ENCODE data around the gene CAPN5. TPM values are rescaled to one million over a fixed set of nuclear protein-coding genes. Genes with fewer than 3 reads are reported as not detected.
A peak's percentile ranks its signal among the peaks of the same experiment; 100 is the strongest.

The CAPN5 gene
- polyA plus RNA-seq, 2 donors = 26.6 to 27.8 TPM

GRCh38 chr11:77074626-77075221 is 8.0 kb downstream of the CAPN5 start:
- Histone ChIP-seq H3K4me3 (ENCODE audit: low read depth in 1 of 2, low read length in 2 of 2) (no peak overlapping the region), H3K27ac (ENCODE audit: low read depth in 2 of 2, low read length in 1 of 2) (peak overlapping the region; percentile 93 to 94), H3K4me1 (ENCODE audit: control insufficient read depth in 2 of 2, insufficient read depth in 2 of 2, low read length in 1 of 2) (peaks cover 8 to 34% of the 10 kb centered on the region in 2 donors), H3K36me3 (ENCODE audit: control insufficient read depth in 2 of 2, insufficient read depth in 2 of 2, low read length in 1 of 2) (no peaks in the 10 kb centered on the region), H3K9me3 (ENCODE audit: control insufficient read depth in 2 of 2, insufficient read depth in 1 of 2, low read depth in 1 of 2, low read length in 1 of 2) (no peaks in the 10 kb centered on the region), H3K27me3 (ENCODE audit: control insufficient read depth in 1 of 2, insufficient read depth in 2 of 2, low read length in 2 of 2) (no peaks in the 10 kb centered on the region)
- 79 to 86% methylated on average over 13 to 15 of the region's 15 CpGs for WGBS, 2 donors

GRCh38 chr11:77075425-77075905 is 8.7 kb downstream of the CAPN5 start:
- peaks cover 8 to 34% of the 10 kb centered on the region in 2 donors for H3K4me1 ChIP-seq (ENCODE audit: control insufficient read depth in 2 of 2, insufficient read depth in 2 of 2, low read length in 1 of 2)
- no peaks in the 10 kb centered on the region for H3K27me3 ChIP-seq (ENCODE audit: control insufficient read depth in 1 of 2, insufficient read depth in 2 of 2, low read length in 2 of 2)
- 81% methylated on average over 5 of the region's 5 CpGs for WGBS, 2 donors
- no peak overlapping the region for H3K4me3 ChIP-seq (ENCODE audit: low read depth in 1 of 2, low read length in 2 of 2)
- no peaks in the 10 kb centered on the region for H3K36me3 ChIP-seq (ENCODE audit: control insufficient read depth in 2 of 2, insufficient read depth in 2 of 2, low read length in 1 of 2)
- H3K27ac ChIP-seq (ENCODE audit: low read depth in 2 of 2, low read length in 1 of 2) = peak overlapping the region; percentile 23 to 93
- H3K9me3 ChIP-seq (ENCODE audit: control insufficient read depth in 2 of 2, insufficient read depth in 1 of 2, low read depth in 1 of 2, low read length in 1 of 2) = no peaks in the 10 kb centered on the region

- Histone ChIP-seq H3K27ac (ENCODE audit: low read depth in 2 of 2, low read length in 1 of 2) (no peak overlapping the region), H3K4me3 (ENCODE audit: low read depth in 1 of 2, low read length in 2 of 2) (no peak overlapping the region), H3K36me3 (ENCODE audit: control insufficient read depth in 2 of 2, insufficient read depth in 2 of 2, low read length in 1 of 2) (no peaks in the 10 kb centered on the region), H3K27me3 (ENCODE audit: control insufficient read depth in 1 of 2, insufficient read depth in 2 of 2, low read length in 2 of 2) (no peaks in the 10 kb centered on the region), H3K9me3 (ENCODE audit: control insufficient read depth in 2 of 2, insufficient read depth in 1 of 2, low read depth in 1 of 2, low read length in 1 of 2) (no peaks in the 10 kb centered on the region), H3K4me1 (ENCODE audit: control insufficient read depth in 2 of 2, insufficient read depth in 2 of 2, low read length in 1 of 2) (peaks cover 9 to 19% of the 10 kb centered on the region in 2 donors)
- 96 to 97% methylated on average over 2 of the region's 2 CpGs for WGBS, 2 donors
These were observed 12.9 kb downstream of the CAPN5 start for GRCh38 chr11:77079666-77080065.

GRCh38 chr11:77080643-77081210 is 14.0 kb downstream of the CAPN5 start:
- no peak overlapping the region for H3K27ac ChIP-seq (ENCODE audit: low read depth in 2 of 2, low read length in 1 of 2)
- no peaks in the 10 kb centered on the region for H3K36me3 ChIP-seq (ENCODE audit: control insufficient read depth in 2 of 2, insufficient read depth in 2 of 2, low read length in 1 of 2)
- no peak overlapping the region for H3K4me3 ChIP-seq (ENCODE audit: low read depth in 1 of 2, low read length in 2 of 2)
- H3K4me1 ChIP-seq (ENCODE audit: control insufficient read depth in 2 of 2, insufficient read depth in 2 of 2, low read length in 1 of 2) = peaks cover 9 to 11% of the 10 kb centered on the region in 2 donors
- H3K9me3 ChIP-seq (ENCODE audit: control insufficient read depth in 2 of 2, insufficient read depth in 1 of 2, low read depth in 1 of 2, low read length in 1 of 2) = no peaks in the 10 kb centered on the region
- no peaks in the 10 kb centered on the region for H3K27me3 ChIP-seq (ENCODE audit: control insufficient read depth in 1 of 2, insufficient read depth in 2 of 2, low read length in 2 of 2)
- WGBS, 2 donors = 92 to 100% methylated on average over 2 of the region's 2 CpGs

GRCh38 chr11:77081381-77081851 is 14.6 kb downstream of the CAPN5 start:
- Histone ChIP-seq H3K4me1 (ENCODE audit: control insufficient read depth in 2 of 2, insufficient read depth in 2 of 2, low read length in 1 of 2) (peaks cover 9 to 11% of the 10 kb centered on the region in 2 donors), H3K27ac (ENCODE audit: low read depth in 2 of 2, low read length in 1 of 2) (no peak overlapping the region)
- WGBS, 2 donors = 88 to 92% methylated on average over 9 of the region's 9 CpGs

GRCh38 chr11:77081976-77082836 is 15.4 kb downstream of the CAPN5 start:
- peaks cover 14 to 18% of the 10 kb centered on the region in 2 donors for H3K4me1 ChIP-seq (ENCODE audit: control insufficient read depth in 2 of 2, insufficient read depth in 2 of 2, low read length in 1 of 2)
- no peaks in the 10 kb centered on the region for H3K9me3 ChIP-seq (ENCODE audit: control insufficient read depth in 2 of 2, insufficient read depth in 1 of 2, low read depth in 1 of 2, low read length in 1 of 2)
- no peak overlapping the region for H3K4me3 ChIP-seq (ENCODE audit: low read depth in 1 of 2, low read length in 2 of 2)
- H3K36me3 ChIP-seq (ENCODE audit: control insufficient read depth in 2 of 2, insufficient read depth in 2 of 2, low read length in 1 of 2) = peaks cover 0 to 4% of the 10 kb centered on the region in 2 donors
- H3K27ac ChIP-seq (ENCODE audit: low read depth in 2 of 2, low read length in 1 of 2) = peak overlapping the region in 1 of 2 donors; percentile 28
- H3K27me3 ChIP-seq (ENCODE audit: control insufficient read depth in 1 of 2, insufficient read depth in 2 of 2, low read length in 2 of 2) = no peaks in the 10 kb centered on the region
- 64 to 71% methylated on average over 11 of the region's 11 CpGs for WGBS, 2 donors

More at GRCh38 chr11:77081381-77081851, 14.6 kb downstream of the CAPN5 start:
- no peak overlapping the region for H3K4me3 ChIP-seq (ENCODE audit: low read depth in 1 of 2, low read length in 2 of 2)
- H3K9me3 ChIP-seq (ENCODE audit: control insufficient read depth in 2 of 2, insufficient read depth in 1 of 2, low read depth in 1 of 2, low read length in 1 of 2) = no peaks in the 10 kb centered on the region
- no peaks in the 10 kb centered on the region for H3K27me3 ChIP-seq (ENCODE audit: control insufficient read depth in 1 of 2, insufficient read depth in 2 of 2, low read length in 2 of 2)
- H3K36me3 ChIP-seq (ENCODE audit: control insufficient read depth in 2 of 2, insufficient read depth in 2 of 2, low read length in 1 of 2) = no peaks in the 10 kb centered on the region

GRCh38 chr11:77082838-77083565 is 16.2 kb downstream of the CAPN5 start:
- Histone ChIP-seq H3K4me1 (ENCODE audit: control insufficient read depth in 2 of 2, insufficient read depth in 2 of 2, low read length in 1 of 2) (peaks cover 16 to 23% of the 10 kb centered on the region in 2 donors), H3K4me3 (ENCODE audit: low read depth in 1 of 2, low read length in 2 of 2) (no peak overlapping the region)

GRCh38 chr11:77083566-77084245 is 16.9 kb downstream of the CAPN5 start:
- peak overlapping the region in 1 of 2 donors; percentile 61 for H3K27ac ChIP-seq (ENCODE audit: low read depth in 2 of 2, low read length in 1 of 2)
- no peaks in the 10 kb centered on the region for H3K27me3 ChIP-seq (ENCODE audit: control insufficient read depth in 1 of 2, insufficient read depth in 2 of 2, low read length in 2 of 2)
- no peaks in the 10 kb centered on the region for H3K9me3 ChIP-seq (ENCODE audit: control insufficient read depth in 2 of 2, insufficient read depth in 1 of 2, low read depth in 1 of 2, low read length in 1 of 2)
- H3K4me1 ChIP-seq (ENCODE audit: control insufficient read depth in 2 of 2, insufficient read depth in 2 of 2, low read length in 1 of 2) = peaks cover 16 to 27% of the 10 kb centered on the region in 2 donors
- no peak overlapping the region for H3K4me3 ChIP-seq (ENCODE audit: low read depth in 1 of 2, low read length in 2 of 2)
- WGBS, 2 donors = 91 to 92% methylated on average over 12 of the region's 12 CpGs
- peaks cover 0 to 4% of the 10 kb centered on the region in 2 donors for H3K36me3 ChIP-seq (ENCODE audit: control insufficient read depth in 2 of 2, insufficient read depth in 2 of 2, low read length in 1 of 2)

More at GRCh38 chr11:77082838-77083565, 16.2 kb downstream of the CAPN5 start:
- H3K36me3 ChIP-seq (ENCODE audit: control insufficient read depth in 2 of 2, insufficient read depth in 2 of 2, low read length in 1 of 2) = peaks cover 0 to 4% of the 10 kb centered on the region in 2 donors
- 75% methylated on average over 15 of the region's 15 CpGs for WGBS, 2 donors
- no peaks in the 10 kb centered on the region for H3K9me3 ChIP-seq (ENCODE audit: control insufficient read depth in 2 of 2, insufficient read depth in 1 of 2, low read depth in 1 of 2, low read length in 1 of 2)
- H3K27me3 ChIP-seq (ENCODE audit: control insufficient read depth in 1 of 2, insufficient read depth in 2 of 2, low read length in 2 of 2) = no peaks in the 10 kb centered on the region
- peak overlapping the region; percentile 5 to 61 for H3K27ac ChIP-seq (ENCODE audit: low read depth in 2 of 2, low read length in 1 of 2)
